SK-N-SH (cell line): ENCODE data around the gene NFATC4. TPM values are rescaled to one million over a fixed set of nuclear protein-coding genes. Genes with fewer than 3 reads are reported as not detected.
A peak's percentile ranks its signal among the peaks of the same experiment; 100 is the strongest.
"Not testable (repeated sequence)": the region's sequence is repeated elsewhere in the genome, so short reads cannot be mapped to it uniquely, and the experiment has no call there.

Experiments used
- CTCF ChIA-PET: fragments of 300-600, 350-600 bp; formaldehyde crosslinking; extraction: SDS; loops from one replicate; lab custom pipeline; 2021; lab: Yijun Ruan, JAX
- POLR2A ChIA-PET: fragments of 350-600 bp; sonication (Branson Sonifier 250); formaldehyde crosslinking; extraction: SDS; loops from one replicate; lab custom pipeline; 2020; ENCODE audit warnings: antibody characterized with exemption, inconsistent platforms; lab: Yijun Ruan, JAX
- DNase-seq: peaks from one replicate; pipeline ENCODE4 v3.0.0; 2012
- H2AFZ ChIP-seq: fragments of 200-600 bp; sonication (generic); 2 replicates; pipeline ENCODE4 v1.8.1; 2016; ENCODE audit warnings: antibody characterized with exemption, mild to moderate bottlenecking, low read depth
- H3F3A ChIP-seq: fragments of 200-600 bp; sonication (generic); replicated peaks from 2 replicates; pipeline ENCODE3; 2016; ENCODE audit warnings: antibody characterized with exemption, mild to moderate bottlenecking; ENCODE audit not compliant: insufficient read depth
- H3K27ac ChIP-seq, 2 experiments: fragments of 200-500 bp in 1 of 2; fragments of 200-600 bp in 1 of 2; sonication (Bioruptor generic) in 1 of 2; sonication (generic), shearing (Covaris generic) in 1 of 2; 2 replicates each; pipeline versions ENCODE4 v1.5.1 to v1.6.1; 2014 to 2016; ENCODE audit warnings: low read depth in 2 of 2, inconsistent platforms in 1 of 2, low read length in 1 of 2, mild to moderate bottlenecking in 1 of 2, mixed read lengths in 1 of 2
- H3K27me3 ChIP-seq: fragments of 200-600 bp; sonication (generic), shearing (Covaris generic); 2 replicates; pipeline ENCODE4 v1.6.1; 2016; ENCODE audit warnings: mixed run types; ENCODE audit not compliant: insufficient read depth
- H3K36me3 ChIP-seq, 2 experiments: fragments of 200-500 bp in 1 of 2; fragments of 200-600 bp in 1 of 2; sonication (Bioruptor generic) in 1 of 2; sonication (generic) in 1 of 2; replicated peaks in 1 of 2; 2 replicates each; pipeline versions ENCODE3 to v1.5.1; 2014 to 2016; ENCODE audit warnings: low read length in 1 of 2, mild to moderate bottlenecking in 1 of 2; ENCODE audit not compliant: insufficient read depth in 2 of 2, control insufficient read depth in 1 of 2
- H3K4me1 ChIP-seq, 2 experiments: fragments of 200-500 bp in 1 of 2; fragments of 200-600 bp in 1 of 2; sonication (Bioruptor generic) in 1 of 2; sonication (generic), shearing (Covaris generic) in 1 of 2; 2 replicates each; pipeline versions ENCODE4 v1.5.1 to v1.6.1; 2014 to 2016; ENCODE audit warnings: low read depth in 1 of 2, low read length in 1 of 2, mixed run types in 1 of 2; ENCODE audit not compliant: insufficient read depth in 2 of 2, control insufficient read depth in 1 of 2
- H3K4me2 ChIP-seq: fragments of 200-600 bp; sonication (generic), shearing (Covaris generic); 2 replicates; pipeline ENCODE4 v1.6.1; 2017; ENCODE audit warnings: mixed run types
- H3K4me3 ChIP-seq, 2 experiments: fragments of 200-500 bp in 1 of 2; fragments of 200-600 bp in 1 of 2; sonication (Bioruptor generic) in 1 of 2; sonication (generic), shearing (Covaris generic) in 1 of 2; 2 replicates each; pipeline versions ENCODE4 v1.5.1 to v1.8.1; 2014 to 2016; ENCODE audit warnings: low read depth in 2 of 2, inconsistent platforms in 1 of 2, low read length in 1 of 2, mild to moderate bottlenecking in 1 of 2, mixed read lengths in 1 of 2, moderate library complexity in 1 of 2
- H3K79me2 ChIP-seq: fragments of 200-600 bp; sonication (generic); 2 replicates; pipeline ENCODE4 v1.8.1; 2017; ENCODE audit warnings: mild to moderate bottlenecking; ENCODE audit not compliant: insufficient read depth
- H3K9ac ChIP-seq: fragments of 200-600 bp; sonication (generic); 2 replicates; pipeline ENCODE4 v1.6.1; 2017; ENCODE audit warnings: mixed run types
- H3K9me2 ChIP-seq: fragments of 200-600 bp; sonication (generic); 2 replicates; pipeline ENCODE4 v1.6.1; 2017; ENCODE audit warnings: mixed run types
- H3K9me3 ChIP-seq: fragments of 200-600 bp; sonication (generic); 2 replicates; pipeline ENCODE4 v1.6.1; 2017; ENCODE audit warnings: mixed run types, mild to moderate bottlenecking, moderate library complexity
- H4K20me1 ChIP-seq: fragments of 200-600 bp; sonication (generic); 2 replicates; pipeline ENCODE4 v1.6.1; 2017; ENCODE audit warnings: mild to moderate bottlenecking, mixed run types; ENCODE audit not compliant: insufficient read depth
- ELF1 ChIP-seq: IDR thresholded peaks from 2 replicates; pipeline ENCODE4 v1.4.0; 2012
- EP300 ChIP-seq, 2 experiments: IDR thresholded peaks; 2 replicates each; pipeline versions ENCODE4 v1.4.0 to v1.6.1; 2012; ENCODE audit warnings: borderline replicate concordance in 1 of 2, low read depth in 1 of 2, low read length in 1 of 2
- EZH2phosphoT487 ChIP-seq: fragments of 200-600 bp; sonication (generic); IDR thresholded peaks from 2 replicates; pipeline ENCODE4 v1.6.1; 2017; ENCODE audit warnings: low read depth, mixed run types, mild to moderate bottlenecking, antibody characterized with exemption, moderate library complexity, borderline replicate concordance
- FOXJ3 ChIP-seq: sonication (generic); formaldehyde crosslinking; IDR thresholded peaks from 2 replicates; pipeline ENCODE4 v1.5.1; 2020; ENCODE audit warnings: mild to moderate bottlenecking, missing genetic modification reagents
- NFIC ChIP-seq: IDR thresholded peaks from 2 replicates; pipeline ENCODE4 v1.4.0; 2012; ENCODE audit warnings: borderline replicate concordance
- NRF1 ChIP-seq: IDR thresholded peaks from 2 replicates; pipeline ENCODE4 v1.6.1; 2012; ENCODE audit warnings: low read depth, mild to moderate bottlenecking, low read length
- POLR2AphosphoS5 ChIP-seq: IDR thresholded peaks from 2 replicates; pipeline ENCODE4 v1.6.1; 2012; ENCODE audit warnings: low read depth, low read length
- RAD21 ChIP-seq: IDR thresholded peaks from 2 replicates; pipeline ENCODE4 v1.6.1; 2012; ENCODE audit warnings: mild to moderate bottlenecking, low read length
- RCOR1 ChIP-seq: fragments of 150-350 bp; IDR thresholded peaks from 2 replicates; pipeline ENCODE4 v1.6.1; 2017; ENCODE audit warnings: antibody characterized with exemption, low read length
- RFX5 ChIP-seq: IDR thresholded peaks from 2 replicates; pipeline ENCODE4 v1.6.1; 2012; ENCODE audit warnings: mild to moderate bottlenecking, improper control_type of control experiment, low read length
- RXRA ChIP-seq: IDR thresholded peaks from 2 replicates; pipeline ENCODE4 v1.4.0; 2012; ENCODE audit warnings: low read depth, mild to moderate bottlenecking, borderline replicate concordance
- SMC3 ChIP-seq: IDR thresholded peaks from 2 replicates; pipeline ENCODE4 v1.6.1; 2012; ENCODE audit warnings: low read depth, low read length, improper control_type of control experiment
- TEAD4 ChIP-seq: IDR thresholded peaks from 2 replicates; pipeline ENCODE4 v1.4.0; 2012; ENCODE audit warnings: mild to moderate bottlenecking, borderline replicate concordance; ENCODE audit not compliant: insufficient read depth
- YY1 ChIP-seq: IDR thresholded peaks from 2 replicates; pipeline ENCODE4 v1.4.0; 2012; ENCODE audit warnings: low read depth, mild to moderate bottlenecking
- WGBS: methylation state at CpG from one replicate; pipeline ENCODE4 v1.1.6; 2017; ENCODE audit warnings: low lambda C conversion rate; 5-methylcytosine and 5-hydroxymethylcytosine counted together
- polyA plus RNA-seq, 3 experiments: library from polyadenylated mRNA; depleted of rRNA; stranded (reverse); fragments of >200 nt; gene quantifications; 2 replicates each; pipeline ENCODE4 v1.2.3, GENCODE V29; 2012
- TF ChIP-seq, protein P1 (sequence below): fragments of 200-600 bp; sonication (generic); IDR thresholded peaks from 2 replicates; pipeline ENCODE4 v1.6.1; 2017; ENCODE audit warnings: antibody characterized with exemption, mild to moderate bottlenecking, moderate library complexity
- TF ChIP-seq, protein P2 (sequence below): IDR thresholded peaks from 2 replicates; pipeline ENCODE4 v1.4.0; 2012; ENCODE audit warnings: low read depth, borderline replicate concordance
- TF ChIP-seq, protein P3 (sequence below): IDR thresholded peaks from 2 replicates; pipeline ENCODE4; 2012
- TF ChIP-seq, protein P4 (sequence below): IDR thresholded peaks from 2 replicates; pipeline ENCODE4 v1.4.0; 2012; ENCODE audit warnings: low read depth

The NFATC4 gene
- polyA plus RNA-seq, 1 of the 3 experiments (the other 2 are of a cell fraction) = 25.3 TPM

DNA sequence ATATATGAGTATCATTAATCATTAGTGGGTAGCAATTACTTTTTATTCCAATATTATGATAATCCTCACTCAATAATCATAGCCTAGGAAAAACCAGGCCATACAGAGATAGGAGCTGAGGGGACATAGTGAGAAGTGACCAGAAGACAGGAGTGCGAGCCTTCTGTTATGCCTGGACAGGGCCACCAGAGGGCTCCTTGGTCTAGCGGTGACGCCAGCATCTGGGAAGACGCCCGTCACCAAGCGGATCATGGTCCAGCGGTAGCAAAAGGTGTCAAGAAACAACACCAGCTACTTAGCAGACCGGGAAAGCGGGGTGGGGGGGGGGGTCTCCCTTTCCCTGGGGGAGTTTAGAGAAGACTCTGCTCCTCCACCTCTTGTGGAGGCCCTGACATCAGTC, 40.1 kb upstream of the NFATC4 start:
- H3K79me2 ChIP-seq, H3F3A ChIP-seq, H3K27me3 ChIP-seq, H3K9me3 ChIP-seq, H2AFZ ChIP-seq, H3K36me3 ChIP-seq, H3K9ac ChIP-seq, DNase-seq, H3K4me2 ChIP-seq, H3K27ac ChIP-seq, H3K9me2 ChIP-seq, H3K4me3 ChIP-seq, H4K20me1 ChIP-seq: not testable (repeated sequence)
- CTCF ChIA-PET = interaction anchor here (0.6 to 14.6 kb wide), 16 partner anchors 9 to 114 kb away, joined by 3 to 115 read pairs (median 4); partner anchors contain the start of genes CBLN3, CIDEB, KHNYN and LTB4R
- POLR2A ChIA-PET = interaction anchor here (1.3 to 1.7 kb wide), 2 partner anchors 109 to 115 kb away, joined by 4 read pairs; partner anchors contain the start of gene SDR39U1
- TF ChIP-seq SMC3 (peak; percentile 26), RAD21 (peak; percentile 37)
- TF ChIP-seq, protein P1, sequence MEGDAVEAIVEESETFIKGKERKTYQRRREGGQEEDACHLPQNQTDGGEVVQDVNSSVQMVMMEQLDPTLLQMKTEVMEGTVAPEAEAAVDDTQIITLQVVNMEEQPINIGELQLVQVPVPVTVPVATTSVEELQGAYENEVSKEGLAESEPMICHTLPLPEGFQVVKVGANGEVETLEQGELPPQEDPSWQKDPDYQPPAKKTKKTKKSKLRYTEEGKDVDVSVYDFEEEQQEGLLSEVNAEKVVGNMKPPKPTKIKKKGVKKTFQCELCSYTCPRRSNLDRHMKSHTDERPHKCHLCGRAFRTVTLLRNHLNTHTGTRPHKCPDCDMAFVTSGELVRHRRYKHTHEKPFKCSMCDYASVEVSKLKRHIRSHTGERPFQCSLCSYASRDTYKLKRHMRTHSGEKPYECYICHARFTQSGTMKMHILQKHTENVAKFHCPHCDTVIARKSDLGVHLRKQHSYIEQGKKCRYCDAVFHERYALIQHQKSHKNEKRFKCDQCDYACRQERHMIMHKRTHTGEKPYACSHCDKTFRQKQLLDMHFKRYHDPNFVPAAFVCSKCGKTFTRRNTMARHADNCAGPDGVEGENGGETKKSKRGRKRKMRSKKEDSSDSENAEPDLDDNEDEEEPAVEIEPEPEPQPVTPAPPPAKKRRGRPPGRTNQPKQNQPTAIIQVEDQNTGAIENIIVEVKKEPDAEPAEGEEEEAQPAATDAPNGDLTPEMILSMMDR = peak; percentile 67
- peaks cover 0 to 12% of the 10 kb centered on the region in 2 experiments; a peak in 1 of 4 replicates for H3K4me1 ChIP-seq
- WGBS = 7% methylated on average over 7 of the region's 9 CpGs

DNA sequence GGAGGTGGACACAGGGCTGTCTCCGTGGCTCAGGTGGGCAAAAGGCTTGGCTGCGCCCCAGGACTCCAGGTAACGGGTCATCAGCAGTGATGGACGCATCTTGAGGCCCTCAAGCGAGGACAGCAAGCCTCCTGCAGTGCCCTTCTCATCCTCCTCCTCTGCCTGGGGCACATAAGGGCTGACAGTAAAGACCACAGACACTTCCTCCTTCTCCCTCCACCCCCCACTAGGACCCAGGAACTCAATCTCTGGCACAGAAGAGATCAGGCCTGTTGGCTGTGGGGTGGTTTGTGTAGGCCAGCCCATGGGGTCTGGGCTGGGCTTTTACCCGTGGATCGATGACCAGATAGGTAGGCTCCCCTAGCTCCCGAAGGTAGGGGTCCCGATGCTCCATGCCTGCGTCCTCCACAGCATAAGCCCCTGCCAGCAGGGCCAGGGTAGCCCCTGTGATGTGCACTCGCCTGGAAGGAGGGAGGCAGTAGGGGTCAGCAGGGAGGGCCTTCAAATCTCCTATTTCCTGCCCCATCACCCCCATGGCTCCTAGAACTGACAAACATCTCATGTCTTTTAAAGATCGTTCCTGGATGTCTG, 38.8 kb upstream of the NFATC4 start:
- no peaks in the 10 kb centered on the region for H3K79me2 ChIP-seq
- H3K4me3 ChIP-seq = no peak overlapping the region
- no peaks in the 10 kb centered on the region for H3K9me2 ChIP-seq
- no peak overlapping the region for H3K27ac ChIP-seq
- ChIA-PET CTCF (interaction anchor here (0.7 to 14.6 kb wide), 7 partner anchors 12 to 108 kb away, joined by 3 to 115 read pairs (median 13); partner anchors contain the start of genes CBLN3, CIDEB, KHNYN and LTB4R), POLR2A (interaction anchor here (0.7 kb wide), 1 partner anchor 113 kb away, joined by 3 read pairs; no protein-coding TSS in a partner anchor)
- peaks cover 4% of the 10 kb centered on the region for H3K27me3 ChIP-seq
- DNase-seq = no peak
- H3K4me1 ChIP-seq = peaks cover 0 to 16% of the 10 kb centered on the region in 2 experiments; a peak in 1 of 4 replicates
- H3K9ac ChIP-seq = no peak overlapping the region
- no peaks in the 10 kb centered on the region for H3F3A ChIP-seq
- H2AFZ ChIP-seq = no peak overlapping the region
- H4K20me1 ChIP-seq = no peaks in the 10 kb centered on the region
- H3K4me2 ChIP-seq = no peak overlapping the region
- 89% methylated on average over 4 of the region's 12 CpGs for WGBS
- no peaks in the 10 kb centered on the region for H3K36me3 ChIP-seq
- no peaks in the 10 kb centered on the region for H3K9me3 ChIP-seq
- TF ChIP-seq, protein P1 = no peak
- TF ChIP-seq RCOR1 (no peak), SMC3 (no peak), YY1 (no peak), ELF1 (no peak), POLR2AphosphoS5 (no peak), TEAD4 (no peak), NFIC (no peak), EP300 (IDR thresholded peaks at IDR 0.05; ENCODE audit: borderline replicate concordance in 1 of 2, low read depth in 1 of 2, low read length in 1 of 2) (no peak), RFX5 (no peak), EZH2phosphoT487 (no peak), NRF1 (no peak), RXRA (no peak), FOXJ3 (CRISPR knock-in tag) (no peak)
- TF ChIP-seq, protein P2, sequence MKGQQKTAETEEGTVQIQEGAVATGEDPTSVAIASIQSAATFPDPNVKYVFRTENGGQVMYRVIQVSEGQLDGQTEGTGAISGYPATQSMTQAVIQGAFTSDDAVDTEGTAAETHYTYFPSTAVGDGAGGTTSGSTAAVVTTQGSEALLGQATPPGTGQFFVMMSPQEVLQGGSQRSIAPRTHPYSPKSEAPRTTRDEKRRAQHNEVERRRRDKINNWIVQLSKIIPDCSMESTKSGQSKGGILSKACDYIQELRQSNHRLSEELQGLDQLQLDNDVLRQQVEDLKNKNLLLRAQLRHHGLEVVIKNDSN = no peak
- TF ChIP-seq, protein P3, sequence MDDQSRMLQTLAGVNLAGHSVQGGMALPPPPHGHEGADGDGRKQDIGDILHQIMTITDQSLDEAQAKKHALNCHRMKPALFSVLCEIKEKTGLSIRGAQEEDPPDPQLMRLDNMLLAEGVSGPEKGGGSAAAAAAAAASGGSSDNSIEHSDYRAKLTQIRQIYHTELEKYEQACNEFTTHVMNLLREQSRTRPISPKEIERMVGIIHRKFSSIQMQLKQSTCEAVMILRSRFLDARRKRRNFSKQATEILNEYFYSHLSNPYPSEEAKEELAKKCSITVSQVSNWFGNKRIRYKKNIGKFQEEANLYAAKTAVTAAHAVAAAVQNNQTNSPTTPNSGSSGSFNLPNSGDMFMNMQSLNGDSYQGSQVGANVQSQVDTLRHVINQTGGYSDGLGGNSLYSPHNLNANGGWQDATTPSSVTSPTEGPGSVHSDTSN = no peak
- TF ChIP-seq, protein P4, sequence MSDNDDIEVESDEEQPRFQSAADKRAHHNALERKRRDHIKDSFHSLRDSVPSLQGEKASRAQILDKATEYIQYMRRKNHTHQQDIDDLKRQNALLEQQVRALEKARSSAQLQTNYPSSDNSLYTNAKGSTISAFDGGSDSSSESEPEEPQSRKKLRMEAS = no peak
